ENCODE results near the gene FSD1L.

FSD1L gene

GRCh38 chr9:105466898-105467455, 19.1 kb downstream of the FSD1L start:
- Histone ChIP-seq H3F3A (ENCODE audit: insufficient read depth, low read length) (no peaks in the 10 kb centered on the region), H3K4me3 (ENCODE audit: low read length) (no peak overlapping the region), H3K36me3 (replicated peaks; ENCODE audit: insufficient read depth, low read length) (no peaks in the 10 kb centered on the region), H2AFZ (ENCODE audit: low read length) (no peak overlapping the region), H4K20me1 (ENCODE audit: insufficient read depth, low read length) (no peaks in the 10 kb centered on the region), H3K79me2 (ENCODE audit: low read length) (no peaks in the 10 kb centered on the region), H3K27ac (ENCODE audit: low read length) (no peak overlapping the region), H3K9me2 (replicated peaks; ENCODE audit: insufficient read depth, low read length) (no peaks in the 10 kb centered on the region), H3K4me2 (ENCODE audit: low read depth, low read length) (no peak overlapping the region), H3K27me3 (replicated peaks; ENCODE audit: insufficient read depth, low read length) (no peaks in the 10 kb centered on the region), H3K9me3 (replicated peaks; ENCODE audit: insufficient read depth, low read length) (no peaks in the 10 kb centered on the region), H3K9ac (ENCODE audit: low read length) (no peak overlapping the region), H3K4me1 (ENCODE audit: low read length) (no peaks in the 10 kb centered on the region)
- no peak for DNase-seq
- no peak for TF ChIP-seq EZH2 (optimal IDR thresholded peaks at IDR 0.05; ENCODE audit: low read depth, low read length)
- no peak for TF ChIP-seq EZH2phosphoT487 (IDR thresholded peaks at IDR 0.05; ENCODE audit: low read length)
- no peak for TF ChIP-seq CTCF (IDR thresholded peaks at IDR 0.05; ENCODE audit: low read length)

- H3K27ac ChIP-seq (ENCODE audit: low read length) = no peak overlapping the region
- no peaks in the 10 kb centered on the region for H3K4me1 ChIP-seq (ENCODE audit: low read length)
- H3K9me3 ChIP-seq (replicated peaks; ENCODE audit: insufficient read depth, low read length) = no peaks in the 10 kb centered on the region
- no peak for DNase-seq
- no peaks in the 10 kb centered on the region for H3K36me3 ChIP-seq (replicated peaks; ENCODE audit: insufficient read depth, low read length)
- no peak overlapping the region for H3K4me3 ChIP-seq (ENCODE audit: low read length)
- no peaks in the 10 kb centered on the region for H3K27me3 ChIP-seq (replicated peaks; ENCODE audit: insufficient read depth, low read length)
- H3K9me2 ChIP-seq (replicated peaks; ENCODE audit: insufficient read depth, low read length) = no peaks in the 10 kb centered on the region
- no peak overlapping the region for H3K9ac ChIP-seq (ENCODE audit: low read length)
- no peaks in the 10 kb centered on the region for H4K20me1 ChIP-seq (ENCODE audit: insufficient read depth, low read length)
- H3K79me2 ChIP-seq (ENCODE audit: low read length) = no peaks in the 10 kb centered on the region
- H3F3A ChIP-seq (ENCODE audit: insufficient read depth, low read length) = no peaks in the 10 kb centered on the region
- no peak overlapping the region for H2AFZ ChIP-seq (ENCODE audit: low read length)
- no peak overlapping the region for H3K4me2 ChIP-seq (ENCODE audit: low read depth, low read length)
- TF ChIP-seq EZH2phosphoT487 (IDR thresholded peaks at IDR 0.05; ENCODE audit: low read length) = no peak
- no peak for TF ChIP-seq CTCF (IDR thresholded peaks at IDR 0.05; ENCODE audit: low read length)
- no peak for TF ChIP-seq EZH2 (optimal IDR thresholded peaks at IDR 0.05; ENCODE audit: low read depth, low read length)
Measured at GRCh38 chr9:105468875-105469274, 21.0 kb downstream of the FSD1L start.

- no peak overlapping the region for H2AFZ ChIP-seq (ENCODE audit: low read length)
- no peaks in the 10 kb centered on the region for H3K9me2 ChIP-seq (replicated peaks; ENCODE audit: insufficient read depth, low read length)
- no peaks in the 10 kb centered on the region for H4K20me1 ChIP-seq (ENCODE audit: insufficient read depth, low read length)
- H3K4me1 ChIP-seq (ENCODE audit: low read length) = no peaks in the 10 kb centered on the region
- TF ChIP-seq EZH2 (optimal IDR thresholded peaks at IDR 0.05; ENCODE audit: low read depth, low read length) (no peak), CTCF (IDR thresholded peaks at IDR 0.05; ENCODE audit: low read length) (no peak), EZH2phosphoT487 (IDR thresholded peaks at IDR 0.05; ENCODE audit: low read length) (no peak)
- no peak overlapping the region for H3K4me3 ChIP-seq (ENCODE audit: low read length)
- no peaks in the 10 kb centered on the region for H3K36me3 ChIP-seq (replicated peaks; ENCODE audit: insufficient read depth, low read length)
- DNase-seq = no peak
- no peaks in the 10 kb centered on the region for H3K27me3 ChIP-seq (replicated peaks; ENCODE audit: insufficient read depth, low read length)
- H3K9ac ChIP-seq (ENCODE audit: low read length) = no peak overlapping the region
- no peak overlapping the region for H3K27ac ChIP-seq (ENCODE audit: low read length)
- H3K79me2 ChIP-seq (ENCODE audit: low read length) = no peaks in the 10 kb centered on the region
- H3K9me3 ChIP-seq (replicated peaks; ENCODE audit: insufficient read depth, low read length) = no peaks in the 10 kb centered on the region
- no peaks in the 10 kb centered on the region for H3F3A ChIP-seq (ENCODE audit: insufficient read depth, low read length)
- no peak overlapping the region for H3K4me2 ChIP-seq (ENCODE audit: low read depth, low read length)
Measured at GRCh38 chr9:105473221-105473620, 25.4 kb downstream of the FSD1L start.
